Endothelial cell of umbilical vein (primary cell): ENCODE data around the gene TBCD. TPM values are rescaled to one million over a fixed set of nuclear protein-coding genes. Genes with fewer than 3 reads are reported as not detected.

ENCODE experiments used
- BruUV-seq: library from RNA; stranded (reverse); fragments of 400-500 nt; replicated peaks from 2 replicates; lab custom pipeline; 2021; lab: Mats Ljungman, UMichigan
- CTCF ChIA-PET: fragments of 300-600, 350-600 bp; sonication (Branson Sonifier 250); formaldehyde crosslinking; loops from one replicate; lab custom pipeline; 2021; ENCODE audit warnings: antibody characterized with exemption, inconsistent platforms; lab: Charles Lee
- POLR2A ChIA-PET: fragments of 300-600, 350-600 bp; sonication (Branson Sonifier 250); formaldehyde crosslinking; loops from one replicate; lab custom pipeline; 2021; ENCODE audit warnings: antibody characterized with exemption, inconsistent platforms; lab: Charles Lee
- DNase-seq: peaks from one replicate; pipeline ENCODE4 v3.0.0-alpha.2; 2011; ENCODE audit warnings: low read depth, low spot score
- FAIRE-seq: peaks from 2 replicates; lab custom pipeline; 2011; peaks lifted over from hg19 to GRCh38; lab: Jason Lieb, UNC
- H2AFZ ChIP-seq: 2 replicates; pipeline ENCODE4 v1.6.0; 2012; ENCODE audit warnings: low read depth, low read length, control low read depth, inconsistent platforms
- H3K27ac ChIP-seq: 2 replicates; pipeline ENCODE4 v1.5.1; 2011; ENCODE audit warnings: low read depth, mild to moderate bottlenecking, control low read depth, low read length, moderate library complexity; ENCODE audit not compliant: insufficient read depth
- H3K27me3 ChIP-seq, 2 experiments: 2 replicates each; pipeline versions ENCODE4 v1.6.0 to v1.6.1; 2011; ENCODE audit warnings: low read length in 2 of 2, mixed read lengths in 1 of 2; ENCODE audit not compliant: control insufficient read depth in 2 of 2, insufficient read depth in 2 of 2
- H3K36me3 ChIP-seq, 2 experiments: 2 replicates in 1 of 2; 3 replicates in 1 of 2; pipeline ENCODE4 v1.5.1; 2011; ENCODE audit warnings: low read length in 2 of 2, mild to moderate bottlenecking in 1 of 2, moderate library complexity in 1 of 2; ENCODE audit not compliant: control insufficient read depth in 2 of 2, insufficient read depth in 2 of 2; ENCODE audit errors: extremely low read depth in 1 of 2
- H3K4me1 ChIP-seq: 3 replicates; pipeline ENCODE4 v1.5.1; 2011; ENCODE audit warnings: mild to moderate bottlenecking, low read length; ENCODE audit not compliant: control insufficient read depth, insufficient read depth; ENCODE audit errors: extremely low read depth
- H3K4me2 ChIP-seq: 2 replicates; pipeline ENCODE4 v1.6.1; 2011; ENCODE audit warnings: low read length, control low read depth, mixed read lengths; ENCODE audit not compliant: insufficient read depth
- H3K4me3 ChIP-seq, 3 experiments: fragments of 200-600 bp in 1 of 3; sonication (generic), shearing (Covaris generic) in 1 of 3; replicated peaks in 1 of 3; 2 replicates each; pipeline ENCODE4 v1.5.1; 2011 to 2016; ENCODE audit warnings: control low read depth in 3 of 3, low read length in 3 of 3, mild to moderate bottlenecking in 2 of 3, inconsistent platforms in 1 of 3, low read depth in 1 of 3, moderate library complexity in 1 of 3; ENCODE audit not compliant: insufficient read depth in 1 of 3
- H3K79me2 ChIP-seq: 2 replicates; pipeline ENCODE4 v1.6.0; 2012; ENCODE audit warnings: low read length, inconsistent platforms; ENCODE audit not compliant: control insufficient read depth, insufficient read depth
- H3K9ac ChIP-seq: replicated peaks from 2 replicates; pipeline ENCODE3; 2011; ENCODE audit warnings: low read length, control low read depth; ENCODE audit not compliant: insufficient read depth; ENCODE audit errors: extremely low read depth
- H3K9me1 ChIP-seq: replicated peaks from 3 replicates; pipeline ENCODE4 v1.6.0; 2011; ENCODE audit warnings: mild to moderate bottlenecking, low read length; ENCODE audit not compliant: control insufficient read depth, insufficient read depth; ENCODE audit errors: extremely low read depth
- H3K9me3 ChIP-seq: replicated peaks from 2 replicates; pipeline ENCODE4 v1.5.1; 2012; ENCODE audit warnings: low read length, inconsistent platforms; ENCODE audit not compliant: control insufficient read depth, insufficient read depth
- H4K20me1 ChIP-seq: replicated peaks from 2 replicates; pipeline ENCODE3; 2011; ENCODE audit warnings: mild to moderate bottlenecking, low read length; ENCODE audit not compliant: control insufficient read depth, insufficient read depth; ENCODE audit errors: extremely low read depth
- EZH2 ChIP-seq: IDR thresholded peaks from 2 replicates; pipeline ENCODE4 v1.6.1; 2012; ENCODE audit warnings: borderline replicate concordance, low read depth, mild to moderate bottlenecking, moderate library complexity, low read length, inconsistent platforms; ENCODE audit not compliant: severe bottlenecking
- FOS ChIP-seq: IDR thresholded peaks from 2 replicates; pipeline ENCODE4 v1.6.1; 2011; ENCODE audit warnings: mild to moderate bottlenecking, low read length, moderate library complexity, borderline replicate concordance; ENCODE audit not compliant: insufficient read depth
- GATA2 ChIP-seq: IDR thresholded peaks from 2 replicates; pipeline ENCODE4 v1.7.0; 2011; ENCODE audit warnings: low read depth, mild to moderate bottlenecking, moderate library complexity, mixed read lengths, low read length; ENCODE audit not compliant: insufficient read length, insufficient read depth
- JUN ChIP-seq: IDR thresholded peaks from 2 replicates; pipeline ENCODE4 v1.6.1; 2011; ENCODE audit warnings: borderline replicate concordance, low read depth; ENCODE audit not compliant: insufficient read length, insufficient read depth
- MYC ChIP-seq: IDR thresholded peaks from one replicate; pipeline ENCODE4 v1.6.1; 2011; ENCODE audit warnings: mild to moderate bottlenecking, low read depth, low read length
- POLR2A ChIP-seq: IDR thresholded peaks from 2 replicates; pipeline ENCODE4 v1.6.1; 2012; ENCODE audit warnings: low read depth, mild to moderate bottlenecking, control low read depth, low read length
- POLR2AphosphoS5 ChIP-seq: IDR thresholded peaks from 2 replicates; pipeline ENCODE4 v1.6.1; 2012; ENCODE audit warnings: low read depth, mild to moderate bottlenecking, control low read depth, low read length, moderate library complexity; ENCODE audit not compliant: insufficient read depth
- dilution Hi-C: fragments of 300-500 bp; cut with MboI; formaldehyde crosslinking; loops from one replicate; pipeline ENCODE4 v1.15.0; 2019; ENCODE audit warnings: low sequenced_read_pairs; ENCODE audit not compliant: extremely low pct_ligation_motif_present
- intact Hi-C: fragments of 100-400 bp; cut with micrococcal nuclease; formaldehyde crosslinking; loops from one replicate; pipeline ENCODE4 v1.10.0; 2022
- polyA plus RNA-seq, 4 experiments: library from polyadenylated mRNA; depleted of rRNA in 3 of 4; stranded (reverse) in 3 of 4; unstranded in 1 of 4; fragments of >200 nt; gene quantifications; 2 replicates each; pipeline versions ENCODE4 v1.2.1 to v1.2.3, GENCODE V29; 2011 to 2012; ENCODE audit warnings: missing spikeins in 1 of 4
- total RNA-seq: library from RNA; stranded (reverse); gene quantifications from 2 replicates; pipeline ENCODE4 v1.2.3, GENCODE V29; 2021
- TF ChIP-seq, protein P1 (sequence below): IDR thresholded peaks from 2 replicates; pipeline ENCODE4 v1.6.1; 2011; ENCODE audit not compliant: insufficient read depth, insufficient read length
- TF ChIP-seq, protein P2 (sequence below), 2 donors: IDR thresholded peaks; 1 replicate in 1 of 2; 2 replicates in 1 of 2; pipeline ENCODE4 v1.5.1; 2011; ENCODE audit warnings: low read length in 2 of 2, mild to moderate bottlenecking in 2 of 2, moderate library complexity in 2 of 2, control low read depth in 1 of 2, inconsistent platforms in 1 of 2, low read depth in 1 of 2; ENCODE audit not compliant: insufficient read depth in 1 of 2; ENCODE audit errors: extremely low read depth in 1 of 2

Gene TBCD
- total and polyA plus RNA-seq, 2 donors (not counting 3 experiments of a cell fraction or from before 2014, with no cell fraction given), result 121 to 145 TPM

DNA sequence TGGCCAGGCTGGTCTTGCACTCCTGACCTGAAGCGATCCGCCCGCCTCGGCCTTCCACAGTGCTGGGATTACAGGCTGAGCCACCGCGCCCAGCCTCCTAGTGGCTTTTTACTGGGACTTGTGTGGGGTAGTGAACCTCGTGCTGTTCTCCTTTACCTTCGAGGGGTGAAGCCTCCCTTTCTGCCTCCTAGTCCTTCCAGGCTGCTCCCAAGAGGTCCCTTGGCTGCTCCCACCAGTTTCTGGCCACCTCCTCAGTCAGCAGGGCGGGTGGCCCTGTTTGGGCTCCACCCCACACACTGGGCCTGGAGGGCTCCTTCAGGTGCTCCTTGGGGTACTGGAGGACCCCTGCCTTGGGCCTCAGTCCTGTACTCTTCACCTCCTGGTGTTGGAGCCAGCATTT is 158.9 kb downstream of the TBCD start:
- Histone ChIP-seq H3K27ac (no peak overlapping the region), H3K79me2 (peaks cover 2% of the 10 kb centered on the region), H3K4me2 (no peak overlapping the region), H3K27me3 (no peaks in the 10 kb centered on the region), H4K20me1 (no peaks in the 10 kb centered on the region), H3K9me1 (no peaks in the 10 kb centered on the region), H2AFZ (no peak overlapping the region), H3K9me3 (no peaks in the 10 kb centered on the region), H3K36me3 (peaks cover 0 to 22% of the 10 kb centered on the region in 2 experiments), H3K4me1 (no peaks in the 10 kb centered on the region), H3K9ac (no peak overlapping the region), H3K4me3 (no peak overlapping the region)
- BruUV-seq, result no TSS peak
- DNase-seq (no peak), FAIRE-seq (no peak)
- intact Hi-C loops, result no loop called here
- dilution Hi-C loops, result no loop called here
- TF ChIP-seq, protein P1, sequence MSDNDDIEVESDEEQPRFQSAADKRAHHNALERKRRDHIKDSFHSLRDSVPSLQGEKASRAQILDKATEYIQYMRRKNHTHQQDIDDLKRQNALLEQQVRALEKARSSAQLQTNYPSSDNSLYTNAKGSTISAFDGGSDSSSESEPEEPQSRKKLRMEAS, result no peak
- TF ChIP-seq MYC, result no peak
- TF ChIP-seq POLR2AphosphoS5, result no peak
- no peak for TF ChIP-seq JUN
- TF ChIP-seq GATA2, result no peak
- TF ChIP-seq POLR2A, result no peak
- TF ChIP-seq FOS, result no peak
- no peak for TF ChIP-seq EZH2
- TF ChIP-seq, protein P2, sequence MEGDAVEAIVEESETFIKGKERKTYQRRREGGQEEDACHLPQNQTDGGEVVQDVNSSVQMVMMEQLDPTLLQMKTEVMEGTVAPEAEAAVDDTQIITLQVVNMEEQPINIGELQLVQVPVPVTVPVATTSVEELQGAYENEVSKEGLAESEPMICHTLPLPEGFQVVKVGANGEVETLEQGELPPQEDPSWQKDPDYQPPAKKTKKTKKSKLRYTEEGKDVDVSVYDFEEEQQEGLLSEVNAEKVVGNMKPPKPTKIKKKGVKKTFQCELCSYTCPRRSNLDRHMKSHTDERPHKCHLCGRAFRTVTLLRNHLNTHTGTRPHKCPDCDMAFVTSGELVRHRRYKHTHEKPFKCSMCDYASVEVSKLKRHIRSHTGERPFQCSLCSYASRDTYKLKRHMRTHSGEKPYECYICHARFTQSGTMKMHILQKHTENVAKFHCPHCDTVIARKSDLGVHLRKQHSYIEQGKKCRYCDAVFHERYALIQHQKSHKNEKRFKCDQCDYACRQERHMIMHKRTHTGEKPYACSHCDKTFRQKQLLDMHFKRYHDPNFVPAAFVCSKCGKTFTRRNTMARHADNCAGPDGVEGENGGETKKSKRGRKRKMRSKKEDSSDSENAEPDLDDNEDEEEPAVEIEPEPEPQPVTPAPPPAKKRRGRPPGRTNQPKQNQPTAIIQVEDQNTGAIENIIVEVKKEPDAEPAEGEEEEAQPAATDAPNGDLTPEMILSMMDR (IDR thresholded peaks at IDR 0.05; ENCODE audit: extremely low read depth in 1 of 2, insufficient read depth in 1 of 2, low read depth in 1 of 2, low read length in 2 of 2), result no peak
- POLR2A ChIA-PET, result no interaction called here
- CTCF ChIA-PET, result interaction anchor here (1.1 to 12.2 kb wide), 2 partner anchors 18 to 130 kb away, joined by 3 to 176 read pairs; no protein-coding TSS in a partner anchor
